Left ventricle myocardium inferior (tissue), 1 donor: ENCODE data around the gene ZSCAN10. TPM values are rescaled to one million over a fixed set of nuclear protein-coding genes. Genes with fewer than 3 reads are reported as not detected.

Experiments
- DNase-seq: peaks from one replicate; pipeline ENCODE4 v3.0.0-alpha.2; 2020
- H3K27ac ChIP-seq: fragments of 200-600 bp; replicated peaks from 2 replicates; pipeline ENCODE4 v1.8.0; 2021
- H3K27me3 ChIP-seq: fragments of 200-600 bp; 2 replicates; pipeline ENCODE4 v1.8.0; 2021; ENCODE audit warnings: low read depth
- H3K36me3 ChIP-seq: fragments of 200-600 bp; 2 replicates; pipeline ENCODE4 v1.8.0; 2021
- H3K4me1 ChIP-seq: fragments of 200-600 bp; 2 replicates; pipeline ENCODE4 v1.8.0; 2021
- H3K4me3 ChIP-seq: fragments of 200-600 bp; 2 replicates; pipeline ENCODE4 v1.8.0; 2021; ENCODE audit warnings: mild to moderate bottlenecking, moderate library complexity
- H3K9me3 ChIP-seq: fragments of 200-600 bp; replicated peaks from 2 replicates; pipeline ENCODE4 v1.8.0; 2021
- intact Hi-C: fragments of 100-400 bp; cut with micrococcal nuclease; formaldehyde crosslinking; loops from one replicate; pipeline ENCODE4 v1.11.0; 2022
- total RNA-seq: library from RNA; stranded (reverse); fragmentation: NEBNext Ultra II Directional; extraction: Animal tissue kit (Norgen Biotek cat#: 25700); gene quantifications from one replicate; pipeline ENCODE4 v1.2.1, GENCODE V29; 2021
- TF ChIP-seq, protein P1 (sequence below): fragments of 200-600 bp; IDR thresholded peaks from 2 replicates; pipeline ENCODE4 v1.8.0; 2021; ENCODE audit warnings: antibody characterized with exemption, mild to moderate bottlenecking, borderline replicate concordance
- donor health status: DM: no; HTN: yes; CAD: no; lungs with severe emphysema.

Gene ZSCAN10
- total RNA-seq, 1 donor from 2014 or later = not detected

DNA sequence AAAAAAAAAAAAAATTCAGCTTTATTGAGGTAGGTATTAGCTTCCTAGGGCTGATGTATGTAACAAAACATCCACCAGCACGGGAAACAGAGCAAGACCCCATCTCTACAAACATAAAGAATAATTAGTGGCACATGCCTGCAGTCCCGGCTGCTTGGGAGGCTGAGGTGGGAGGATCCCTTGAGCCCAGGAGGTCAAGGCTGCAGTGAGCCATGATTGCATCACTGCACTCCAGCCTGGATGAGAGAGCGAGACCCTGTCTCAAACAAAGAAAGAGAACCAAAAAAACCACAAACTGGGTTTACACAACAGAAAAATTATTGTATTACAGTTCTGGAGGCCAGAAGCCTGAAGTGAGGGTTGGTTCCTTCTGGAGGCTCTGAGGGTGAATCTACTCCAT lies 56.7 kb downstream of the ZSCAN10 start:
- Histone ChIP-seq H3K4me3 (no peak overlapping the region), H3K27me3 (peaks cover 99% of the 10 kb centered on the region), H3K4me1 (peaks cover 22% of the 10 kb centered on the region), H3K9me3 (no peaks in the 10 kb centered on the region), H3K36me3 (no peaks in the 10 kb centered on the region), H3K27ac (no peak overlapping the region)
- no peak for DNase-seq
- intact Hi-C loops = no loop called here
- TF ChIP-seq, protein P1, sequence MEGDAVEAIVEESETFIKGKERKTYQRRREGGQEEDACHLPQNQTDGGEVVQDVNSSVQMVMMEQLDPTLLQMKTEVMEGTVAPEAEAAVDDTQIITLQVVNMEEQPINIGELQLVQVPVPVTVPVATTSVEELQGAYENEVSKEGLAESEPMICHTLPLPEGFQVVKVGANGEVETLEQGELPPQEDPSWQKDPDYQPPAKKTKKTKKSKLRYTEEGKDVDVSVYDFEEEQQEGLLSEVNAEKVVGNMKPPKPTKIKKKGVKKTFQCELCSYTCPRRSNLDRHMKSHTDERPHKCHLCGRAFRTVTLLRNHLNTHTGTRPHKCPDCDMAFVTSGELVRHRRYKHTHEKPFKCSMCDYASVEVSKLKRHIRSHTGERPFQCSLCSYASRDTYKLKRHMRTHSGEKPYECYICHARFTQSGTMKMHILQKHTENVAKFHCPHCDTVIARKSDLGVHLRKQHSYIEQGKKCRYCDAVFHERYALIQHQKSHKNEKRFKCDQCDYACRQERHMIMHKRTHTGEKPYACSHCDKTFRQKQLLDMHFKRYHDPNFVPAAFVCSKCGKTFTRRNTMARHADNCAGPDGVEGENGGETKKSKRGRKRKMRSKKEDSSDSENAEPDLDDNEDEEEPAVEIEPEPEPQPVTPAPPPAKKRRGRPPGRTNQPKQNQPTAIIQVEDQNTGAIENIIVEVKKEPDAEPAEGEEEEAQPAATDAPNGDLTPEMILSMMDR = no peak

DNA sequence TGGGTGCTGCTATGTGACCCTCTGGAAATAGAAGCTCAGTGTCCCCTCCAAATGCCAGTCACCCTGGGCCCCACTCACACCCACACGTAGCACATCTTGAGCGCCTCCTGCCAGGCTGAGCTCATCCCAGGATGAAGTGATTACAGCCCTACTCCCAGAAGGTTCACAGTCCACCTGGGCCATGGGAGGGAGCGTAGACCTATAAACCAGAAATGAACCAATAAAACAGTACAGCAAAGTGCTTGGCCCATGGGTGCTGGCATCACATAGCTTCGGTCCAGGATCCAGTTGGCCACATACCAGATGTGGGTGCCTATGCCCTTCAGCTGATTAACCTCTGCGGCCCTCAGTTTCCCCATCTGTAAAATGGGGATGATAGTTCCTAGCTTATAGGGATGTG lies 60.2 kb downstream of the ZSCAN10 start:
- peaks cover 99% of the 10 kb centered on the region for H3K27me3 ChIP-seq
- no peak for DNase-seq
- H3K4me3 ChIP-seq = no peak overlapping the region
- peaks cover 9% of the 10 kb centered on the region for H3K4me1 ChIP-seq
- intact Hi-C loops = no loop called here
- no peaks in the 10 kb centered on the region for H3K9me3 ChIP-seq
- H3K27ac ChIP-seq = no peak overlapping the region
- TF ChIP-seq, protein P1 = no peak
- H3K36me3 ChIP-seq = no peaks in the 10 kb centered on the region

Other genes with a start within 250 kb of the ZSCAN10 start
- gene PRSS22, start 241.1 kb downstream of the ZSCAN10 start, total RNA-seq = not detected
- gene FLYWCH2, start 216.1 kb downstream of the ZSCAN10 start, total RNA-seq = 23.2 TPM
- 35.7 TPM for gene FLYWCH1, start 187.4 kb downstream of the ZSCAN10 start, total RNA-seq
- gene KREMEN2, start 135.0 kb downstream of the ZSCAN10 start, total RNA-seq = not detected
- gene PAQR4, start 129.9 kb downstream of the ZSCAN10 start, total RNA-seq = 9.2 TPM
- 1.3 TPM for gene PKMYT1, start 118.8 kb downstream of the ZSCAN10 start, total RNA-seq
- gene CLDN9, start 86.4 kb downstream of the ZSCAN10 start, total RNA-seq = 1.2 TPM
- not detected for gene CLDN6, start 81.1 kb downstream of the ZSCAN10 start, total RNA-seq
- gene TNFRSF12A, start 78.9 kb downstream of the ZSCAN10 start, total RNA-seq = 66.2 TPM
- gene HCFC1R1, start 75.4 kb downstream of the ZSCAN10 start, total RNA-seq = 48.5 TPM
- 9.1 TPM for gene THOC6, start 75.3 kb downstream of the ZSCAN10 start, total RNA-seq
- gene BICDL2, start 62.4 kb downstream of the ZSCAN10 start, total RNA-seq = 0.05 TPM
- 1.2 TPM for gene MMP25, start 52.7 kb downstream of the ZSCAN10 start, total RNA-seq
- 36.3 TPM for gene IL32, start 33.7 kb downstream of the ZSCAN10 start, total RNA-seq
- 8.0 TPM for gene ZNF205, start 13.3 kb upstream of the ZSCAN10 start, total RNA-seq
- gene ZNF213, start 35.7 kb upstream of the ZSCAN10 start, total RNA-seq = 6.2 TPM
- not detected for gene OR1F1, start 88.9 kb upstream of the ZSCAN10 start, total RNA-seq
- gene ZNF200, start 135.9 kb upstream of the ZSCAN10 start, total RNA-seq = 5.8 TPM
- gene MEFV, start 157.3 kb upstream of the ZSCAN10 start, total RNA-seq = 0.49 TPM
- 9.9 TPM for gene ZNF263, start 184.2 kb upstream of the ZSCAN10 start, total RNA-seq
- gene TIGD7, start 206.1 kb upstream of the ZSCAN10 start, total RNA-seq = 9.7 TPM
- 19.2 TPM for gene ZNF75A, start 206.2 kb upstream of the ZSCAN10 start, total RNA-seq